SH-SY5Y (cell line): ENCODE results near the gene CMTM2.

ENCODE experiments used
- GATA2 ChIP-seq: IDR thresholded peaks from 2 replicates; pipeline ENCODE4 v1.6.1; 2011; ENCODE audit warnings: mild to moderate bottlenecking, low read depth, low read length
- GATA3 ChIP-seq: IDR thresholded peaks from 2 replicates; pipeline ENCODE4 v1.6.1; 2011; ENCODE audit warnings: low read depth, mild to moderate bottlenecking, low read length, moderate library complexity

CMTM2 gene

DNA sequence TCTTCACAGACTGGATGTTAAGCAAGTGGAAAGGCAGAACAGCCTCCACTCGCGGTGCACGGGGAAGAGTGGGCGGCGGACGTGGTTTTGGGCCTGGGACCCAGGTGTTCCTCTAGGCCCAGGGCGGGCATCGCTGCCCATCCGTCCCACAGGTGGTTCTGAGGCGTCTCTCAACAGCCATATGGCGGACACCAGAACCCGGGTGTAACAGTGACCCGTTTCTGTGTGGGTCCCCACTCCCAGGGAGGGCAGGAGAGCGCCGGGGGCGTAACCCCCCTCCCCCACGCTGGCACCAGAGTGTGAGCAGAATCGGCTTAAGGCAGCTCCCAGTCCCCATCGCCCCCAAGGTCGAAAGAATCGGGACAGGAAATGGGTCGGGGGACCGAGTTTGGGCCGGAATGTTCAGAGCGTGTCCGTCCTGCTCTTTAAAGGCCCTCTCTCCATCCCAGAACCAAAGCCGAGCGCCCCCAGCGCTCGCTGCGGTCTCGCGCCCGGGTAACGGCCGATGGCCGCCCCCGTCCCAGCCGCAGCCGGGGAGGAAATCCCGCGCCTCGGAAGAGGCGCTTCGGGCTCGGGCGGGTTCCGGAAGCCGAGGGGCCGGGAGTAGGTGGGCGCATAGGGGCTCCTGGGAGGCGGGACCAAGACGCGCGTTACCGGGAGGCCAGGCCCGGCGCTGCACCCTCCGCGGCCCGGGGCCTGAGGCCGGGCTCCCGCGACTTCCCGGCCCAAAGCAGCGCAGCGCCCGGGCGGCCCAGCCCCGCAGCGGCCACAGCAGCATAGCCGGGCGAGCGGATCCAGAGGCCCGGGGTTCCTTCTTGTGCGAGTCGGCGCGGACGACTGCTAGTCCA, 29.8 kb upstream of the CMTM2 start, which contains the start of gene TK2:
TSS of gene TK2 (minus strand) at position 839 of the 848 bp plus-strand sequence. CDS start at position 778, 61 bp downstream.
- TF ChIP-seq GATA2 (no peak), GATA3 (no peak)

DNA sequence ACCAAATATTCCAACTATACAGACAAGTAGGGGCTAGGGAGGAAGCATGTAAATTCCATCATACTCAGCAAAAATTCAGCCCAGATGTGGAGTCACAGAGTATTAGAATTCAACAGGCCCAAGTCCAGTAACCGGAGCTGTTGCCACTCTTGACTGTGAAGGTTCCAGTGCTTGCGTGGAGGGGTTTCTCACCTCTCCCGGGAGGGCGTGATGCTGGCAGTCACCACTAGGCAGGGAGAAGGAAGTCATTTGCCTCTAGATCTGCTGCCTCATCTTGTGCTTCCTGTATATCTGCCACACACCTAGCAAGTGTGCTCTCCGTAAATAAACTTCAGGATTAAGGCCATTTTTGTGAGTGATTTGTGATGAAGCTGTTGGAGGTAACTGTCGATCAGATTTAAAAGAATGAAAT, 27.9 kb upstream of the CMTM2 start:
- TF ChIP-seq GATA3 (no peak), GATA2 (no peak)

DNA sequence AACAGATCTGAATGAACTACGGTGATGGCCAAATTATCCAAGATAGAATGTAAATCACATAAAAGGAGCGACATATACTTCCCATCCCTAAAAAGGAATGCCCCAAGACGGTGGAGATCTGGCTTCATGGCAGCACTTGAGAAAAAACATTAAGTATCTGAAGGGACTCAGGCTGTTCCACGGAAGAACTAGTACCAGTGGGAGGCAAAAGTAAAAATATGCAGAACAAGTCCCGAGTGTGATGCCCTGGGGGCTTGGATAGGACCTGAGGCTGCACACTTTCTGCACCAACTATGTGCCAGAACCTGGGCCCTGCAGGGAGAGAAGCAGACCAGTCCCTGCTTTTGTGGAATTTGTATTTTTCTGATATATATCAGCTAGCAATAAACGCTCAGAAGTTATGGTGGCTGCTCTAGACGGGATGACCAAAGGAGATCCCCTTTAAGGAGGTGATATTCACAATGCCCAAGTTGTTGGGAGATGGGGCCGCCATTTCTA, 27.4 kb upstream of the CMTM2 start:
- TF ChIP-seq GATA2 (no peak), GATA3 (no peak)

DNA sequence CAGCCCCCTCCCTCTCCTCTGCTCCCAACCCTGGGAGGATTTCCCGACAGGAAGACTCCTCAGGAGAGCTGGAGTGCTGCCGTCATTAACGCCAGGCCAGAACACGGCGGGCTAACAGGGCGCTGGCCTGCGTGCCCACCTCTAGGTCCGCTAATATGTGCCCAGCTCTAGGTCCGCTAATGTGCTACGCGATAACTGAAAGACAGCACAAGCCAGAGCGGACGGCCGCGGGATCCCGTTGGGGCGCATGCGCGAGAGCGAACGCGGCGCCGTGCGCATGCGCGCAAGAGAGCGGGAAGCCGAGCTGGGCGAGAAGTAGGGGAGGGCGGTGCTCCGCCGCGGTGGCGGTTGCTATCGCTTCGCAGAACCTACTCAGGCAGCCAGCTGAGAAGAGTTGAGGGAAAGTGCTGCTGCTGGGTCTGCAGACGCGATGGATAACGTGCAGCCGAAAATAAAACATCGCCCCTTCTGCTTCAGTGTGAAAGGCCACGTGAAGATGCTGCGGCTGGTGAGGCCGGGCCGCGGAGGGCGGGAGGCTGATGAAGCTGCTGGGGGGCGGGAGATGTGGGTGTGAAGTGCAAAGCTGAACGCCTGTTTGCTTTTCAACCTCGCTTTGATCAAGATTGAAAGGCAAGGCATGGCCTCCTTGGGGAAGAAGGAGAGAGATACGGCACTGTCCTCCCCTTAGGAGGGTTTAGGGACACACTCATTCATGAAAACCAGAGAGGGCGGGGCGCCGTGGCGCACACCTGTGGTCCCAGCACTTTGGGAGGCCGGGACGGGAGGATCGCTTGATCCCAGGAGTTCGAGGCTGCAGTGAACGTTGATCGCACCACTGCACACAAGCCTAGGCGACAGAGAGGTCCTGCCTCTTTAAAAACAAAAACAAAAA, 26.7 kb upstream of the CMTM2 start, which contains the start of gene CKLF:
TSS of gene CKLF (plus strand) at position 291 of the 892 bp plus-strand sequence. CDS start at position 431, 140 bp downstream.
- TF ChIP-seq GATA3: no peak
- no peak; the same call in none of the 2 replicates for TF ChIP-seq GATA2

DNA sequence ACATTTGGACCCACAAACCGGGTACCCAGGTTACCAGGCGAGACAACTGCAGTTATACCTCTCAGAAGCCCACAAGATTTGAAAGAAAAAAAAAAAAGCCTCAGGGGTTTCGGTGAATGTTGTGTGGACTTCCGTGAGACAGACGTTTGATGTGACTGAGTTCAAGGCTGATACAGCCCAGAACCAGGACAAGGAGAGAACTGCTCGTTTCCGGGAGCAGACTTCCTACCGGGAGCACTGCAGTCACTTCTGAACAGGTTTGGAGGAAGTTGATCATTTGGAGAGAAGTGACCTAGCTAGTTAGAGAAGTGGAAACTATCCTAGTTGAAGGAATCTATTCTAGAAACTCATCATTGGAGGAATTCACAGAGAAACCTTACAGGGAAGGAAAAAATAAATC, 26.0 kb upstream of the CMTM2 start:
- no peak for TF ChIP-seq GATA3
- TF ChIP-seq GATA2: no peak

DNA sequence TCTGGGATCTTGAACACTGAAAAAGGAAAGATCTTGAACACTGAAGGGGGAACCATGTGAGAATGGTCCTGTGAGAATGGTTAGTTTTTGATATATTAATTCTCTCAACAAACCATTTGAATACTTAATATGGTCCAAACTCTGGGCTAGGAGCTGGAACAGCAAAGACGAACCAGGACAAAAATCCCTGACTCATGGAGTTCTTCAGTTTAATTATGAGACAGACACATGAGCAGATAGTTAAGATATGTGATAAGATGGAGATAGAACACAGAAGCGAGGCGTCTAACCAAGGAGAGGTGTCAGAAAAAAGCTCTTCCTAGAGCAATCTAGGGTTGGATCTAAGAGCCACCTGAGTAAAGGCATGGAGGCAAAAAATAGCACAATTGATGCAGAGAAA, 25.2 kb upstream of the CMTM2 start:
- TF ChIP-seq GATA3 (no peak), GATA2 (no peak)

DNA sequence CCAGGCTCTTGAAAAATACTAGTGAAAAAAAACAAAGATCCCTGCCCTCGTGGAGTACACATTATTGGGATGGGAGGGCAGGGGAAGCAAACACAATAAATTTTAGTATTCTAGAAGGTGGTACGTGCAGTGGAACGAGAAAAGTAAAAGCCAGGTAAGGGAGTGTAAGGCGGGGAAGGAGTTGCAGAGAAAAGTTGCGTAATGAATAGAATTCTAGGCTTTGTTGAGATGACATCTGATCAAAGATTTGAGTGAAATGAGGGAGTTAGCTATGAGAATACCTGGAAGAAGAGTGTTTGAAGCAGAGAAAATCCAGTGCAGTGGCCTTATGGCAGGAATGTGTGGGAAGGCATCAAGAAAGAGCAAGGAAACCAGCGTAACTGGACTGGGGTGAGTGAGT, 24.8 kb upstream of the CMTM2 start:
- TF ChIP-seq GATA2 (no peak), GATA3 (no peak)

DNA sequence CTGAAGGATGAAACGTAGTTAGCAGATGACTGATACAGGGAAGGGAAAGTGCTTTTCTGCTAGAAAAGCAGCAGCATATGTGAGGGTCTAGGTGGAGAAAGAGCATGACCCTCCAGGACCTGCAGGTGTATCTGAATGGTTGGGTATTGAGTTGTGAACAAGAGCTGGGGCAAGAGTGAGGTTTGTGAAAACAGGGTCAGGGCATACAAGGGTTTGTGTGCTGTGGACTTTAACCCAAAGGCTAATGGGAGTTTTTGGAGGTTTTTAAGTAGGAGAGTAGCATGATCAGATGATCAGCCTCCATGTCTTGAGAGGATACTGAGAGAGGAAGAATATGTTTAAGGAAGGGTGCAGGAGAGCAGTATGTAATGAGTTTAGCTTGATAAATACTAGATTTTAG, 19.2 kb upstream of the CMTM2 start:
- TF ChIP-seq GATA2: no peak

DNA sequence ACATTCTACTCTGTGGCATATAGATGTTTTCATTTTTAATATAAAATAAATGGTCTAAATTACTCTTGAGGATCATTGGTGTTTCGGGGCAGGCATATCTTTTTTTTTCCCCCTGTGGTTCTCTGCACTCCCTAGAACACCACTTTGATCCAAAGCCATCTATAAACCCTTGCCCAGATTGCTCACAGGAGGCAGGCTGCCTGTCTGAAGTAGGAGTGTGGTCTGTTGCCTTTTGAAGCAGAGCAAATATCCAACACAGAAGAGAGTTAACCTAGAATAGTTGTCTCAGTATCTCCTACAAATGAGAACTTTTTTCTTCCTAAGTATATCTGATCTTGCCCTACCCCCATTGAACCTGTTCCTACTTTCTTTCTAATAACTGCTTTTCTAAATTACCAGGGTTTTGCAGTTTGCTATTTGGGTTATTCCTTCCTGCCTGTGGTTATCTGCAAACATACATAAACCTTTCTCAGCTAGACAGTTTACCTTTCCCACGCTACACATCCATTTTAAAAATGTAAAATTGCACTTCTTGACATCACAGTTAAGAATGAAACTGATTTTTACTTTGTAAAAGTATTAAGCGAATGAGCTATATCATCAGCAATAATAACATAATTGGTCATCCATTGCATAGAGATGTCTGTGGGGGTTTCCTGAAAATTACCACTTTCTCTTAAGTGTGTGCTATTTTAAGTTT, 17.7 kb upstream of the CMTM2 start:
- TF ChIP-seq GATA2: no peak
- TF ChIP-seq GATA3: no peak

DNA sequence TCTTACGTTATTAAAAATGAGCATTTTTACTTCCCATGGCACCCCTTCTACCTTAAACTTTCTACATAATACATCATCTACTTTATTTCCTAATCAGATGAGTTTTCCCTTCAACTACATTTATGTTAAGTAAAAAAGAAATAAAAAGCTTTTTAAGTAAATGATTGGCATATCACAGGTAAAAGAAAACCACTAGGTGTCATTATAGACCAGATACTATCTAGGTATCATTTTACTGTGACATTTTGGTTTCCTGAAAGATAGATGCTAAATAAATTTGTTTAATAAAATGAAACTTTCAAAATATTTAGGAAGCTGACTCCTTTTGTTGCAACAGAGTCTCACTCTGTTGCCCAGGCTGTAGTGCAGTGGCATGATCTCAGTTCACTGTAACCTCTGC, 16.9 kb upstream of the CMTM2 start:
- TF ChIP-seq GATA2: no peak
- TF ChIP-seq GATA3: no peak

DNA sequence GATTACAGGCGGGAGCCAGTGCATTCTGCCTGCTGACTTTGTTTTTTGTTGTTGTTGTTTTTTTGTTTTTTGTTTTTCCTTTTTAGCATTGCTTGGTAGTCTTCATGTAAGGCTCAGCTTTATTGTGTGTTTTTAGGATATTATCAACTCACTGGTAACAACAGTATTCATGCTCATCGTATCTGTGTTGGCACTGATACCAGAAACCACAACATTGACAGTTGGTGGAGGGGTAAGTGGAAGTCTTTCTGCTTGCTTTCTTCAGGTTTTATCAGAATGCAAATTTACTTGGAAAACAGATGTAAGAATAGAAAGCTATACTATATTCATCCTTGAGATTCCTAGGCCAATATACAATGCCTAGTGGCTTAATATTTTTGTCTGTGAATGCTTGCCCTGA, 16.3 kb upstream of the CMTM2 start:
- no peak for TF ChIP-seq GATA2
- TF ChIP-seq GATA3: no peak

DNA sequence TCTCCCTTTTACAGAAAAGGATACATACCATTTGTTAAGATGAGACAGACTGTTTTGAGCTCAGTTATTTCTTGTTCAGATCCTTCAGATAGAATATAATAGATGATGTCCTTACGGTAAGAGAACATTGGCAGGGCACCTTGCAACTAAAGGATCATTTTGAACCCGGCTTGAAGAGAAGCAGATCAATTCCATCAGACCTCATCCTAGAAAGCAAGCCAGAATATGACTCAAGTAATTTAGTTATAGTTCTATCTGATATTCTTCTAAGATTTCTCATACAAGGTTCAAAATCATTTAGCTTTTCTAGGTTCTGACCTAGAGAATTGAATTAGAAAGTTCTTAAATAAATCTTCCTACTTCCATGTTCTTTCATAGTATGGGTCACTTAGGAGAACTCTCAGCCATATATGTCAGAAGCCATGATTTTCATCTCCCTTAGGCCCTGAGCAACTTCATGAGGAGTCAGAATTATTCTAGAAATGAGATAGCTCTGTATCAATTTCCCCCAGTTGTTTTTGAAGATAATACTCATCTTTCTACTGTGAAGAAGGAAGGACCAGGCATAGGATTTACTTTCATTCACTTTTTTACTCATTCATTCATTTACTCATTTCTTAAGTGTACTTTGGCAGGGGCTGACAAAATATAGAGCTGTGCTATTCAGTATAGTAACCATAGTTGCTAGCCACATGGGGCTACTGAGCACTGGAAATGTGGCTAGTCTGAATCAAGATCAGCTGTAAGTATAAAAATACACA, 15.5 kb upstream of the CMTM2 start:
- no peak for TF ChIP-seq GATA3
- no peak for TF ChIP-seq GATA2
